ENCODE results near the gene GAS2L3. TPM values are rescaled to one million over a fixed set of nuclear protein-coding genes. Genes with fewer than 3 reads are reported as not detected.
"Not testable (repeated sequence)": the region's sequence is repeated elsewhere in the genome, so short reads cannot be mapped to it uniquely, and the experiment has no call there.

GAS2L3 gene
- total RNA-seq, 1 donor from 2014 or later = 1.3 TPM

GRCh38 chr12:100574187-100575074, 947 bp downstream of the GAS2L3 start:
- ATAC-seq = peak; percentile 4
- no peak for DNase-seq (ENCODE audit: low spot score)

GRCh38 chr12:100576331-100577036, 3.0 kb downstream of the GAS2L3 start:
- ATAC-seq (no peak), DNase-seq (ENCODE audit: low spot score) (no peak)

GRCh38 chr12:100578923-100579322, 5.4 kb downstream of the GAS2L3 start:
- no peak for DNase-seq (ENCODE audit: low spot score)
- no peak for ATAC-seq

- no peak for DNase-seq (ENCODE audit: low spot score)
- ATAC-seq = no peak
Observed at GRCh38 chr12:100579844-100580243, 6.4 kb downstream of the GAS2L3 start.

GRCh38 chr12:100584256-100584655, 10.8 kb downstream of the GAS2L3 start:
- DNase-seq (ENCODE audit: low spot score) (no peak), ATAC-seq (no peak)

GRCh38 chr12:100591979-100592378, 18.5 kb downstream of the GAS2L3 start:
- ATAC-seq (no peak), DNase-seq (ENCODE audit: low spot score) (no peak)

DNA sequence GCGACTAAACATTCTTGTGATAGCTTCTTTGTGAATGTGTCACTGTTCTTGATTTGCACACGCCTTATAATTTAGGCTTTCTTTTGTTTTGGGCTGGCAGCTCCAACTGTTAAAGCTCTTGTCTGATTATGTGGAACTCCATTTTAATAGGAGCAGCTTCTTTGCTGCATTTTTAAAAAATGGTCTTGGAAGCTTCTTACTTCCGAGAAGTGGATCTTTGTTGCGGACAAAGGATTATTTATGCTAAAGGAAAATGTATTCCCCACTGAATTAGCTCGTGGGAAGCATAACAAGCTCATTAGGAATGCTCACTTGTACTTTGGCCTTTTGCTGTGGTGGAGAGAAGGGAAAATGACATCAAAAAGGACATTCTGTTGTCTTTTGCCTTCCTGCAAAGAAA, 20.0 kb downstream of the GAS2L3 start:
- no peak for DNase-seq (ENCODE audit: low spot score)
- ATAC-seq = peak; percentile 40

DNA sequence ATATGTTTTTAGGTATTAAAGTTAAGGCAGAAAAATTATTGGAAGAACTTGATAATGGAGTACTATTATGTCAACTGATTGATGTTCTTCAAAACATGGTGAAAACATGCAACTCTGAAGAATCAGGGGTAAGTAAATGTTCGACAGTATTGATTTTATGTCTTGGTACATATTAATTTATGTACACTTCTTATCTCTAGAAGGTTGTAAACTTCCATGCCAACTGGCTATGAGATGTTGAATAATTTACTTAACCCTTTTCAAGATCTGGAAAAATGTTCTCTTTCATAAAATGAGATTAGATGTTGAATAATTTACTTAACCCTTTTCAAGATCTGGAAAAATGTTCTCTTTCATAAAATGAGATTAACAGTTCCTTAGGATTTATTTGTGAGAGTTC, 28.1 kb downstream of the GAS2L3 start:
- no peak for ATAC-seq
- no peak for DNase-seq (ENCODE audit: low spot score)

DNA sequence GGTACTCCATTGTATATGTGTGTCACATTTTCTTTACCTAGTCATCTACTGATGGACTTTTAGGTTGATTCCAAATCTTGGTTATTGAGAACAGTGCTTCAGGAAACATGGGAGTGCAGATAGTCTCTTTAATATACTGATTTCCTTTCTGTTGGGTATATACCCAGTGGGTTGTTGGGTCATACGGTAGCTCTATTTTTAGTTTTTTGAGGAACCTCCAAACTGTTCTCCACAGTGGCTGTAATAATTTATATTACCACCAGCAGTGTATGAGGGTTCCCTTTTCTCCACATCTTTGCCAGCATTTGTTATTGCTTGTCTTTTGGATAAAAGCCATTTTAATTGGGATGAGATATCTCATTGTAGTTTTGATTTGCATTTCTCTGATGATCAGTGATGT, 29.5 kb downstream of the GAS2L3 start:
- not testable (repeated sequence) for ATAC-seq; DNase-seq (ENCODE audit: low spot score)

DNA sequence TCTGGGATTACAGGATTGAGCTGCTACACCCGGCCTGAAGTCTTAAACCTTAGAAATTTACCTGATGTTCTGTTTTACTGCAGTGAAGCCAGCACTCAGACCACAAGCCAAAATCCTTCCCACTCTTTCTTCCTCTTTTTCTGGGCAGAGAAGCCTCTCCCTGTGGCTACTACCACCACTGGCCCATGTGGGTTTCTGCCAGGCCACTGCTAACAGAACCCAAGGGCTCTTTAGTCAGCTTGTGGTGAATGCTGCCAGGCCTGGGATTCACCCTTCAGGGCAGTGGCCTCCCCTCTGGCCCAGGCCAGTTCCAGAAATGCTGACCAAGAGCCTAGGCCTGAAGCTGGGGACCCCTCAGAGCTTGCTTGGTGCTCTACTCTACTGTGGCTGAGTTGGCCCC, 35.3 kb downstream of the GAS2L3 start:
- DNase-seq (ENCODE audit: low spot score) = no peak
- ATAC-seq = peak; percentile 31

DNA sequence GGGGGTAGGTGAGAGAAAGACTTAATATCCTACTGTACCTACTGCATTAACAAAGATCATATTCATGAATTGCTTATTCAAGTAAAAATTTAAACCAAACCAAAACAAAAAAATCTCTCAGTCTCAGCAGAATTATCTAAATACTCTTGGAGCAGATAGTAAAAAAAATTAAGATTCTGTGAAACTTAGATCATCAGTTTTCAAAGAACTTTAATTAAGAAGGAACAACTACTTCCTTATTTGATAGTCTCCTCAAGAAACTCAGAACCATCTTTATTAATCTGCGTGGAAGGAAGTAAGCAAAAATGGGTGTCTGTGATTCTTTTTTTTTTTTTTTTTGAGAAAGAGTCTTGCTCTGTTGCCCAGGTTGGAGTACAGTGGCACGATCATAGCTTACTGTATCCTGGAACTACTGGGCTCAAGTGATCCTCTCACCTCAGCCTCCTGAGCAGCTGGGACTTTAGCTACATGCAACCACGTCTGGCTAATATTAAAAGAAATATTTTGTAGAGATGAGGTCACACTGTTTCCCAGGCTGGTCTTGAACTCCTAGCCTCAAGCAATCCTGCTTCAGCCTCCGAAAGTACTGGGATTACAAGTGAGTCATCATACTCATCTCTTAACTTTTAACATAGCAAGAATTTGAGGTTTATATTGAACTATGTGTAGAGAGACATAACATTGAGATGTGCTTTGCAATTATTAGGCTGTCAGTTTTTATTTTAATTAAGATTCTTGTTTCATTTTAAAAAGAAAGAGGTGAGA, 37.4 kb downstream of the GAS2L3 start:
- DNase-seq (ENCODE audit: low spot score) = no peak
- ATAC-seq = no peak

GRCh38 chr12:100612606-100613005, 39.1 kb downstream of the GAS2L3 start:
- ATAC-seq = no peak
- no peak for DNase-seq (ENCODE audit: low spot score)

- DNase-seq (ENCODE audit: low spot score) (no peak), ATAC-seq (no peak)
Observed at GRCh38 chr12:100624571-100624970, 51.1 kb downstream of the GAS2L3 start.

GRCh38 chr12:100632445-100632892, 59.0 kb downstream of the GAS2L3 start:
- ATAC-seq = no peak
- no peak for DNase-seq (ENCODE audit: low spot score)

GRCh38 chr12:100633082-100633785, 59.8 kb downstream of the GAS2L3 start:
- not testable (repeated sequence) for ATAC-seq; DNase-seq (ENCODE audit: low spot score)

DNA sequence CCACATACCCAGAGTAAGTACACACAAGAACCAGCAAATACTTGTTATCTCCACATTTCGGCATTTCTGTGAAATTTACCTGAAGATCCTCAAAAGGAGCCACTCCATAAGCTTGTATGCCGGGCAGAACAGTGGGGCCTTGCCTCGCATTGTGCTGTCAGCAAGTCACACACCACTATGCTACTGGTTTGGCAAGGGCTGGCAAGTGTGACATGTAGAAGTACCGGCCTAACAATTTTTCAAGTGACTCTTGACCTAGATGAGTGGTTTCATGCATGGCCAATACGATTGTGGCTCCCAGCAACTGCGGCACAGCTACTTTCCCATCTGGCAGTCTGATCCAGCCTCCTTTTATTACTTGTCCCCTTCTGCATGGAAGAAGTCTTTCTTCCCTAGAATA, 69.8 kb downstream of the GAS2L3 start:
- DNase-seq (ENCODE audit: low spot score) (no peak), ATAC-seq (no peak)

GRCh38 chr12:100646896-100647295, 73.4 kb downstream of the GAS2L3 start:
- DNase-seq (ENCODE audit: low spot score) (no peak), ATAC-seq (no peak)

- DNase-seq (ENCODE audit: low spot score) (no peak), ATAC-seq (no peak)
Observed at GRCh38 chr12:100651108-100651507, 77.6 kb downstream of the GAS2L3 start.

DNA sequence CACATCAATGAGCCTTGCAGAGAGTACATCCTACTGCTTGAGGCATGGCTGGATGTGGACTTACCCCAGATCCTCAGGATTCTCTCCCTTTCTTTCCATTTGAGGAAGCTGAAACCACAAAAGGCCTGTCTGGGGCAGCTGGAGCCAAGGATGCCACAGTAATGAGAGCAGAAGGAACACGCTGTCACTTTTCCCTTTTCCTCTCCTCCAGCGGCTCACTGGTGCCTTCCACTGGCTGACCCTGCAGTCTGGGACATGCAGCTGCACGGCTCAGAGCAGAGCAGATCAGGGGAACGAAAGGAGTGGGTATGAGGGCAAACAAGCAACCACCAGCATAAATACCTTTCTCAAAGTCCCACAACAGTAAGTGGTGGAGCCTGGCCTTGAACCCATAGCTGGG, 78.2 kb downstream of the GAS2L3 start:
- ATAC-seq (no peak), DNase-seq (ENCODE audit: low spot score) (no peak)

DNA sequence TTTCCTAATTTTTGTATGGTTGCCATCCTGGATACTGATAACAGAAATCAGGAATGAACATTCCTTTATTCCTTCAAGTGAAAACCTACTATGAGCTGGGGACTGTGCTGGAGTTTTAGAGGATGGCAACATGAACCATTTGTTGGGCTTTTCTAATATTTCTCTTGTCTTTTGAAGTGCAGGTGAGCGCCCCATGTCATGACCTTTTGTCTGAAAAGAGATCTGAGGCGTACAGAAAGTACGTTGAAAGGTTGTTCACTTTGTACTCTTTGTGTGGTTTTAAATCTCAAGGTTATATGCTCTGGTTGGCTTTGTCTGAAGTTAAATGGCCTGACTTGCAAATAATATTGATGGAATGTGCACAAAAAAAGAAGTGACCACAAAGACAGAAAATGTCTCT, 79.0 kb downstream of the GAS2L3 start:
- DNase-seq (ENCODE audit: low spot score) = no peak
- no peak for ATAC-seq

DNA sequence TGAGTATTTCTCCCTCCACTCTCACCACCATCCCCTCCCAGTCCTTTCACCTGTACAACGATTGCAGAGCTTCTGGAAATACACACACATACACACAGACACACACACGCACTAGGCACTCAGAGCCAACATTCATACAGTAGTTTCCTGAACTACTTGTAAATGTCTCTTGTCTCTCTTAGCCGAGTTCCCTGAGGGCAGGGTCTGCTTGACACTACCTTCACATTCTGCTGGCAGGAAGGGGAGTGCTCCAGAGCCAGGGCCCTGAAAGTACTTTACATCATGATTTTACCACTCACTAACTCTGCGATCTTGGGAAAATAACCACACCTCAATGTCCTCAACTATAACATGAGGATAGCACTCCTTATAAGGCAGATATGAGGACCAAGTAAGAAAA, 82.7 kb downstream of the GAS2L3 start:
- ATAC-seq = no peak
- no peak for DNase-seq (ENCODE audit: low spot score)

Measured in left lobe of liver (tissue), 2 donors.